OCI-LY1 (cell line): ENCODE measurements around the gene WDR45.
A peak's percentile ranks its signal among the peaks of the same experiment; 100 is the strongest.

Experiments
- H2AFZ ChIP-seq: fragments of 200-600 bp; sonication (generic), shearing (Covaris generic); 2 replicates; pipeline ENCODE4 v1.6.0; 2014; ENCODE audit warnings: antibody characterized with exemption, mild to moderate bottlenecking, low read length
- H3F3A ChIP-seq: fragments of 200-600 bp; sonication (generic), shearing (Covaris generic); 2 replicates; pipeline ENCODE4 v1.6.0; 2014; ENCODE audit warnings: mild to moderate bottlenecking, antibody characterized with exemption, low read length, moderate library complexity; ENCODE audit not compliant: insufficient read depth
- H3K27ac ChIP-seq: fragments of 200-600 bp; sonication (generic); 2 replicates; pipeline ENCODE4 v1.5.1; 2014; ENCODE audit warnings: low read length, mixed run types, mild to moderate bottlenecking, low read depth; ENCODE audit not compliant: poor library complexity, severe bottlenecking
- H3K27me3 ChIP-seq: fragments of 200-600 bp; sonication (generic); 2 replicates; pipeline ENCODE4 v1.6.0; 2014; ENCODE audit warnings: antibody characterized with exemption, mild to moderate bottlenecking, low read length, moderate library complexity; ENCODE audit not compliant: insufficient read depth
- H3K36me3 ChIP-seq: fragments of 200-600 bp; sonication (generic); 2 replicates; pipeline ENCODE4 v1.6.1; 2014; ENCODE audit warnings: mild to moderate bottlenecking, antibody characterized with exemption, low read length, moderate library complexity, mixed read lengths; ENCODE audit not compliant: insufficient read depth
- H3K4me1 ChIP-seq: fragments of 200-600 bp; sonication (generic); 2 replicates; pipeline ENCODE4 v1.5.1; 2014; ENCODE audit warnings: mild to moderate bottlenecking, low read length, moderate library complexity; ENCODE audit not compliant: insufficient read depth, severe bottlenecking
- H3K4me2 ChIP-seq: fragments of 200-600 bp; sonication (generic), shearing (Covaris generic); 2 replicates; pipeline ENCODE4 v1.6.1; 2014; ENCODE audit warnings: low read length
- H3K4me3 ChIP-seq: fragments of 200-600 bp; sonication (generic); 2 replicates; pipeline ENCODE4 v1.5.1; 2014; ENCODE audit warnings: low read length, low read depth, mild to moderate bottlenecking, mixed read lengths; ENCODE audit not compliant: poor library complexity, severe bottlenecking
- H3K79me2 ChIP-seq: fragments of 200-600 bp; shearing (Covaris generic); 2 replicates; pipeline ENCODE4 v1.6.1; 2016; ENCODE audit warnings: mixed run types, low read length, mixed read lengths; ENCODE audit not compliant: insufficient read depth
- H3K9ac ChIP-seq: fragments of 200-600 bp; sonication (generic), shearing (Covaris generic); 2 replicates; pipeline ENCODE4 v1.6.1; 2014; ENCODE audit warnings: mild to moderate bottlenecking, low read length, mixed read lengths
- H3K9me2 ChIP-seq: fragments of 200-600 bp; sonication (generic), shearing (Covaris generic); 2 replicates; pipeline ENCODE4 v1.6.1; 2014; ENCODE audit warnings: low read depth, mild to moderate bottlenecking, low read length, mixed read lengths
- H3K9me3 ChIP-seq: fragments of 200-600 bp; shearing (Covaris generic); 2 replicates; pipeline ENCODE4 v1.6.1; 2014; ENCODE audit warnings: low read length, mixed read lengths
- H4K20me1 ChIP-seq: fragments of 200-600 bp; sonication (generic), shearing (Covaris generic); 2 replicates; pipeline ENCODE4 v1.6.0; 2016; ENCODE audit warnings: mild to moderate bottlenecking, low read length; ENCODE audit not compliant: insufficient read depth
- CTCF ChIP-seq: fragments of 200-600 bp; sonication (generic), shearing (Covaris generic); IDR thresholded peaks from 2 replicates; pipeline ENCODE4 v1.5.1; 2017; ENCODE audit warnings: mild to moderate bottlenecking, antibody characterized with exemption, low read length, moderate library complexity, mixed read lengths
- EZH2 ChIP-seq: fragments of 200-600 bp; sonication (generic), shearing (Covaris generic); IDR thresholded peaks from 2 replicates; pipeline ENCODE4 v1.8.0; 2017; ENCODE audit warnings: borderline replicate concordance, mixed run types, mild to moderate bottlenecking, antibody characterized with exemption, low read length, moderate library complexity, mixed read lengths

Gene WDR45

GRCh38 chrX:49101629-49101984 is 21.9 kb upstream of the WDR45 start:
- no peaks in the 10 kb centered on the region for H3K79me2 ChIP-seq
- no peaks in the 10 kb centered on the region for H3F3A ChIP-seq
- no peaks in the 10 kb centered on the region for H4K20me1 ChIP-seq
- no peaks in the 10 kb centered on the region; the same call in 1 of the 2 replicates for H3K36me3 ChIP-seq
- no peak overlapping the region for H2AFZ ChIP-seq
- H3K9me2 ChIP-seq, result no peaks in the 10 kb centered on the region
- peak overlapping the region; percentile 98 for H3K4me2 ChIP-seq
- H3K9ac ChIP-seq, result peak overlapping the region; percentile 82
- no peaks in the 10 kb centered on the region for H3K9me3 ChIP-seq
- H3K4me3 ChIP-seq, result peak overlapping the region; percentile 87
- no peaks in the 10 kb centered on the region for H3K27me3 ChIP-seq
- peak; percentile 53 for TF ChIP-seq CTCF
- TF ChIP-seq EZH2, result no peak
- H3K4me1 ChIP-seq, result peaks cover 16% of the 10 kb centered on the region
- peak overlapping the region; percentile 51 for H3K27ac ChIP-seq

- Histone ChIP-seq H3K36me3 (no peaks in the 10 kb centered on the region; the same call in 1 of the 2 replicates), H3K4me1 (peaks cover 16% of the 10 kb centered on the region), H3K9me2 (no peaks in the 10 kb centered on the region), H3K9ac (peak overlapping the region; percentile 98), H3K79me2 (no peaks in the 10 kb centered on the region), H3K4me2 (peak overlapping the region; percentile 98), H3K27me3 (no peaks in the 10 kb centered on the region), H3F3A (no peaks in the 10 kb centered on the region), H4K20me1 (no peaks in the 10 kb centered on the region), H3K27ac (peak overlapping the region; percentile 93), H3K9me3 (no peaks in the 10 kb centered on the region), H2AFZ (no peak overlapping the region), H3K4me3 (peak overlapping the region; percentile 87)
- TF ChIP-seq CTCF, result no peak
- no peak for TF ChIP-seq EZH2
Observed at GRCh38 chrX:49100704-49101628, 21.3 kb upstream of the WDR45 start.

- Histone ChIP-seq H3K4me3 (no peak overlapping the region), H3F3A (no peaks in the 10 kb centered on the region), H3K79me2 (no peaks in the 10 kb centered on the region), H3K9me2 (no peaks in the 10 kb centered on the region), H3K27ac (no peak overlapping the region), H3K9me3 (no peaks in the 10 kb centered on the region), H3K4me2 (no peak overlapping the region), H2AFZ (no peak overlapping the region), H3K4me1 (peaks cover 6% of the 10 kb centered on the region), H3K27me3 (no peaks in the 10 kb centered on the region), H4K20me1 (no peaks in the 10 kb centered on the region), H3K9ac (no peak overlapping the region), H3K36me3 (no peaks in the 10 kb centered on the region; the same call in 1 of the 2 replicates)
- no peak for TF ChIP-seq CTCF
- no peak for TF ChIP-seq EZH2
Observed at GRCh38 chrX:49096419-49096818, 16.7 kb upstream of the WDR45 start.
